Neutrophil (primary cell): ENCODE results near the gene PLCB4.

Experiments
- H3K27ac ChIP-seq: fragments of 200-600 bp; sonication (generic); 2 replicates; pipeline ENCODE4 v1.5.1; 2016; ENCODE audit warnings: mild to moderate bottlenecking, moderate library complexity
- H3K27me3 ChIP-seq: fragments of 200-600 bp; sonication (generic); 2 replicates; pipeline ENCODE4 v1.6.0; 2016; ENCODE audit warnings: mild to moderate bottlenecking
- H3K36me3 ChIP-seq: fragments of 200-600 bp; sonication (generic); 2 replicates; pipeline ENCODE4 v1.5.1; 2017
- H3K4me1 ChIP-seq, 2 experiments: fragments of 200-600 bp in 1 of 2; sonication (generic) in 1 of 2; 1 replicate in 1 of 2; 2 replicates in 1 of 2; pipeline versions ENCODE4 v1.5.1 to v1.6.1; 2013 to 2016; ENCODE audit warnings: low read depth in 1 of 2, low read length in 1 of 2, mild to moderate bottlenecking in 1 of 2, moderate library complexity in 1 of 2; ENCODE audit not compliant: control insufficient read depth in 1 of 2, insufficient read depth in 1 of 2
- H3K4me3 ChIP-seq, 2 experiments: fragments of 200-600 bp in 1 of 2; sonication (generic) in 1 of 2; 1 replicate in 1 of 2; 2 replicates in 1 of 2; pipeline ENCODE4 v1.5.1; 2013 to 2016; ENCODE audit warnings: low read depth in 1 of 2, low read length in 1 of 2, mild to moderate bottlenecking in 1 of 2, moderate library complexity in 1 of 2
- H3K9me3 ChIP-seq: fragments of 200-600 bp; sonication (generic); 2 replicates; pipeline ENCODE4 v1.5.1; 2016
- TF ChIP-seq, protein P1 (sequence below): fragments of 200-600 bp; sonication (generic); IDR thresholded peaks from 2 replicates; pipeline ENCODE4 v1.5.1; 2016; ENCODE audit warnings: antibody characterized with exemption

PLCB4 gene

DNA sequence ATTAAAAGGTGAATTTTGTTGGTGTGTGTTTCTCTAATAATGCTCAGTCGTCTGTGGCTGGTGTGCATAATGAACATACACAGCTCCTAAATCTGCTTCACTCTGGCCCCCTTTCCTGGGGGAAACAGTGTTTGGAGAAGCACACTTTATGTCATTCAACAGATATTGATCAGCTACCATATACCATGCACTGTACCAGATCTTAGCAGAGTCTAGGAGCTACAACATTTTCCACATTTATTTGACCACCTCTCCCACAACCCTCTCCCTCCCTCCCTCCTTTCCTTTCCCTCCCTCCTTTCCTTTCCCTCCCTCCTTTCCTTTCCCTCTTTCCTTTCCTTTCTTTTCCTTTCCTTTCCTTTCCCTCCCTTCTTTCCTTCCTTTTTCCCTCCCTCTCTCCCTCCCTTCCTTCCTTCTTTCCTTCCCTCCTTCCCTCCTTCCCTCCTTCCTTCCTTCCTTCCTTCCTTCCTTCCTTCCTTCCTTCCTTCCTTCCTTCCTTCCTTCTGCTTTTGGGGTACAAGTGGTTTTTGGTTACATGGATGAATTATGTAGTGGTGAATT lies 85.7 kb downstream of the PLCB4 start:
- Histone ChIP-seq H3K4me3 (no peak overlapping the region), H3K9me3 (no peaks in the 10 kb centered on the region), H3K27ac (no peak overlapping the region), H3K36me3 (no peaks in the 10 kb centered on the region), H3K4me1 (no peaks in the 10 kb centered on the region), H3K27me3 (no peaks in the 10 kb centered on the region)
- TF ChIP-seq, protein P1, sequence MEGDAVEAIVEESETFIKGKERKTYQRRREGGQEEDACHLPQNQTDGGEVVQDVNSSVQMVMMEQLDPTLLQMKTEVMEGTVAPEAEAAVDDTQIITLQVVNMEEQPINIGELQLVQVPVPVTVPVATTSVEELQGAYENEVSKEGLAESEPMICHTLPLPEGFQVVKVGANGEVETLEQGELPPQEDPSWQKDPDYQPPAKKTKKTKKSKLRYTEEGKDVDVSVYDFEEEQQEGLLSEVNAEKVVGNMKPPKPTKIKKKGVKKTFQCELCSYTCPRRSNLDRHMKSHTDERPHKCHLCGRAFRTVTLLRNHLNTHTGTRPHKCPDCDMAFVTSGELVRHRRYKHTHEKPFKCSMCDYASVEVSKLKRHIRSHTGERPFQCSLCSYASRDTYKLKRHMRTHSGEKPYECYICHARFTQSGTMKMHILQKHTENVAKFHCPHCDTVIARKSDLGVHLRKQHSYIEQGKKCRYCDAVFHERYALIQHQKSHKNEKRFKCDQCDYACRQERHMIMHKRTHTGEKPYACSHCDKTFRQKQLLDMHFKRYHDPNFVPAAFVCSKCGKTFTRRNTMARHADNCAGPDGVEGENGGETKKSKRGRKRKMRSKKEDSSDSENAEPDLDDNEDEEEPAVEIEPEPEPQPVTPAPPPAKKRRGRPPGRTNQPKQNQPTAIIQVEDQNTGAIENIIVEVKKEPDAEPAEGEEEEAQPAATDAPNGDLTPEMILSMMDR: no peak

DNA sequence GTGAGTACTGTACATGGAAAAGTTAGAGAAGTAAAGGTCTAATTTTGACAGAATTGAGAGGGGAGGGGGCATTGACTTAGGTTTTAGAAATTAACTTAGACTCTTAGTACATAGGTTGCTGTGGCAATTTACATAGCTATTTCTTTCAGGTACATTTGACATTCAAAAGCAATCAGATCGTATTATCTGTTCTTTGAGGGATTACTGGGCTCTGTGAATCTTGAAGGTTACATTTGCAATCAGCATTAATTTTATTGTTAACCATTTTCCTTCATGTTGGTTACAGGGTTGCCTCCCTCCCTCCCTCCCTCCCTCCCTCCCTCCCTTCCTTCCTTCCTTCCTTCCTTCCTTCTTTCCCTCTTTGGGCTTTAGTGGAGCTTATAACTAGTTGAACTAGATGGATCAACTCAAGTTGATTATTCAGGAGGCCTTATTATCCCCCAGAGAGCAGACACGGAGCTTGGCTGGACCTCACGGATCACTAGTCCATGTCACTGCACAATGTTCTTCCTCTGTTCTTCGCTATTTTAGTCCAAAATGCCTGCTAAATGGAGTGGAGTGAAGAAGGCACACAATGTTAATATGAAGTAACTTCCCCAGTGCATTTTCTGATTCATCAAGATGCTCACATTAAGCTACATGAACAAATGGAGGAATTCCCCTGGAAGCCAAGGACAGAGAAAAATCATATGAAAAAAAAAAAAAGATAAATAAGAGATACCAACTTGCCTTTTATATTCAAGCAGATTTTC lies 87.8 kb downstream of the PLCB4 start:
- Histone ChIP-seq H3K9me3 (no peaks in the 10 kb centered on the region), H3K27me3 (peaks cover 3% of the 10 kb centered on the region), H3K27ac (no peak overlapping the region), H3K36me3 (no peaks in the 10 kb centered on the region), H3K4me3 (no peak overlapping the region), H3K4me1 (no peaks in the 10 kb centered on the region)
- TF ChIP-seq, protein P1: no peak

DNA sequence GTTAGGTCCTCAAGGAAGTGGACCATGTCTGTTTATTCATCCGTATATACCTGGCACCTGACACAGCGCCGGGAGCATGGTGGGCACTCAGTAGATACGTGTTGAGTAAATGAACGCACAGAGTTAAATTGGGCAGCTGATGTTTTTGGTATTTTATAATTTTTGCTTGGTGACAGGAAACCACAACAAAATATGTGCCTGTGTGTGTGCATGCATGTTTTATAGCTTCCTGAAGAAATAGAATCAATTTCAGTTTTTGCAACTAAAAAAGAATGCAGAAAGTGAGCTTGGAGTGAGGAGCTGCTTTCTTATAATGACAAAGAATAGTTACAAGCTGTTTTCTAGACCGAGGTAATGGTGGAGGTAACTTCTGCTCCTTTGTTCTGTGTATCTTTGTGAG lies 91.4 kb downstream of the PLCB4 start:
- Histone ChIP-seq H3K4me1 (no peaks in the 10 kb centered on the region), H3K4me3 (no peak overlapping the region), H3K36me3 (no peaks in the 10 kb centered on the region), H3K27ac (no peak overlapping the region), H3K27me3 (peaks cover 3% of the 10 kb centered on the region), H3K9me3 (no peaks in the 10 kb centered on the region)
- TF ChIP-seq, protein P1: no peak

DNA sequence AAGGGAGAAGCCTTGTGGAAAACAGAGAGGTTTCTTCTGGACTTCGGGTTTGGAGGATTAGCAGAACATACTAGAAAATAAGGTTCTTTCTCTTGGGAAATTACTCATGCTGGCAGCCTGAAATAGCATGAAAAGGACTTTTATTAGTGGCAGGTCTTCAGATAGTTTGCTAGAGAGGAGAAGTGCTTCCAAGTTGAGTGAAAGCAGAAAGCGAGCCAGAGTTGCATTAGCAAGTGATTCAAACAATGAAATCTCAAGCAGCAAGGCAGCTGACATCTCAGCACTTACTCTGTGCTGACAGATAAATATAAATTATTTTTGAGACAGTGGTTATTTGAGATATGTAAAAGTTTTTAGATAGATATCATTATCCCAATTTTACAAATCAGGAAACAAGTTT lies 91.9 kb downstream of the PLCB4 start:
- Histone ChIP-seq H3K9me3 (no peaks in the 10 kb centered on the region), H3K36me3 (no peaks in the 10 kb centered on the region), H3K4me3 (no peak overlapping the region), H3K4me1 (no peaks in the 10 kb centered on the region), H3K27me3 (peaks cover 3% of the 10 kb centered on the region), H3K27ac (no peak overlapping the region)
- TF ChIP-seq, protein P1: no peak

DNA sequence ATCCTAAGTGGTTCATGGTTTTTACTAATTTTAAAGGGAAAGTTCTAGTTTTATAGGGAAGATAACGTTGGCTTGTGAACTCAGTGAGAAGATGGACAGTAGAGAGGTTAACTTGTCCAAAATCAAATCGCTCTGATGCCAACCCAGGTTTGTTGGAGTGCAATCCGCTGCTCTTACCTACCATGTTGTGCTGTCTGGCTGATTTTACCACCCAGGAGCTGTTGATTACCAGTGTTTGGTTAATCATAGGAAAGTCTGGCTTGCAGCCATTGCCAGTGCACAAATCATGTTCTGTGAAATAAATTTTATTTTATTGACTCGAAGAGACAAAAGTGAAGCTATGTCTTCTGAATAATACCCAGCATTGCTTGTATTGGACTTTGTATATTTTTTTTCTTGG lies 92.4 kb downstream of the PLCB4 start:
- no peak overlapping the region for H3K4me3 ChIP-seq
- H3K4me1 ChIP-seq: no peaks in the 10 kb centered on the region
- no peaks in the 10 kb centered on the region for H3K36me3 ChIP-seq

More for the DNA sequence above, 92.4 kb downstream of the PLCB4 start:
- TF ChIP-seq, protein P1: no peak
- no peaks in the 10 kb centered on the region for H3K9me3 ChIP-seq
- no peak overlapping the region for H3K27ac ChIP-seq
- H3K27me3 ChIP-seq: peaks cover 3% of the 10 kb centered on the region
